ENCODE measurements around the gene DCUN1D4. TPM values are rescaled to one million over a fixed set of nuclear protein-coding genes. Genes with fewer than 3 reads are reported as not detected.

The DCUN1D4 gene
- total and polyA plus RNA-seq, 4 donors: 15.2 to 33.9 (median 21.8) TPM

GRCh38 chr4:51880016-51880915 lies 37.3 kb downstream of the DCUN1D4 start:
- DNase-seq (ENCODE audit: low spot score): peak; percentile 42

More at GRCh38 chr4:51880016-51880915, 37.3 kb downstream of the DCUN1D4 start:
- Histone ChIP-seq H3K27ac (ENCODE audit: low read depth in 1 of 2, low read length in 2 of 2) (peak overlapping the region; percentile 68 to 71), H3K36me3 (ENCODE audit: control insufficient read depth in 4 of 4, insufficient read depth in 3 of 4, low read depth in 1 of 4, low read length in 3 of 4) (peaks cover 1 to 12% (median 8%) of the 10 kb centered on the region in 4 donors), H3K4me3 (ENCODE audit: low read depth in 1 of 3, low read length in 3 of 3) (no peak overlapping the region), H3K27me3 (ENCODE audit: control insufficient read depth in 4 of 4, insufficient read depth in 4 of 4, low read length in 3 of 4) (no peaks in the 10 kb centered on the region), H3K4me1 (ENCODE audit: control insufficient read depth in 4 of 4, insufficient read depth in 4 of 4, low read length in 3 of 4) (peaks cover 0 to 28% (median 16%) of the 10 kb centered on the region in 4 donors), H3K9me3 (ENCODE audit: control insufficient read depth in 4 of 4, low read length in 3 of 4) (no peaks in the 10 kb centered on the region), H3K9ac (ENCODE audit: low read depth in 1 of 2, low read length in 2 of 2) (peak overlapping the region in 1 of 2 donors; percentile 87)
- WGBS: 41% methylated on average over 9 of the region's 9 CpGs
- TF ChIP-seq FOXA2 (IDR thresholded peaks at IDR 0.05): peak; percentile 24
- TF ChIP-seq EGR1 (IDR thresholded peaks at IDR 0.05; ENCODE audit: low read depth in 2 of 2): peak in 1 of 2 donors; percentile 31
- TF ChIP-seq HNF4A (conservative IDR thresholded peaks at IDR 0.05): peak; percentile 95 to 96
- TF ChIP-seq FOXA1 (IDR thresholded peaks at IDR 0.05): peak; percentile 24
- no peak for TF ChIP-seq NR2F2 (IDR thresholded peaks at IDR 0.05)
- peak; percentile 45 for TF ChIP-seq TAF1 (conservative IDR thresholded peaks at IDR 0.05)
- TF ChIP-seq RAD21 (IDR thresholded peaks at IDR 0.05): peak in 1 of 2 donors; percentile 52
- TF ChIP-seq YY1 (IDR thresholded peaks at IDR 0.05): peak; percentile 64
- peak; percentile 78 to 84 for TF ChIP-seq RXRA (IDR thresholded peaks at IDR 0.05)
- peak; percentile 70 for TF ChIP-seq REST (IDR thresholded peaks at IDR 0.05)
- TF ChIP-seq MAX (IDR thresholded peaks at IDR 0.05): peak; percentile 73
- peak; percentile 99 for TF ChIP-seq SP1 (IDR thresholded peaks at IDR 0.05)
- TF ChIP-seq ATF3 (IDR thresholded peaks at IDR 0.05): peak; percentile 69
- no peak for TF ChIP-seq CTCF (IDR thresholded peaks at IDR 0.05; ENCODE audit: low read depth, low read length, missing input control)
- TF ChIP-seq HNF4G (IDR thresholded peaks at IDR 0.05): peak; percentile 93
- no peak for TF ChIP-seq GABPA (IDR thresholded peaks at IDR 0.05 in 1 of 2, conservative IDR thresholded peaks at IDR 0.05 in 1 of 2)
- TF ChIP-seq JUND (IDR thresholded peaks at IDR 0.05): peak; percentile 76 to 95
- peak; percentile 72 for TF ChIP-seq ZBTB33 (IDR thresholded peaks at IDR 0.05)

All from liver (tissue), 9 donors.